HG03432 (cell line): Measurements from ENCODE around the gene OCRL.
A peak's percentile ranks its signal among the peaks of the same experiment; 100 is the strongest.

Experiments
- ATAC-seq: cut with Tn5 transposase; IDR thresholded peaks from one replicate; pipeline ENCODE4 v1.9.1; 2021; ENCODE audit warnings: mild to moderate bottlenecking, moderate library complexity; ENCODE audit not compliant: unreplicated experiment

Gene OCRL

GRCh38 chrX:129631849-129632248, 91.8 kb downstream of the OCRL start:
- ATAC-seq = no peak

GRCh38 chrX:129632443-129632842, 92.4 kb downstream of the OCRL start:
- ATAC-seq = no peak

GRCh38 chrX:129634541-129634940, 94.5 kb downstream of the OCRL start:
- no peak for ATAC-seq

- no peak for ATAC-seq
Observed at GRCh38 chrX:129636175-129636681, 96.2 kb downstream of the OCRL start.

GRCh38 chrX:129637217-129638109, 97.4 kb downstream of the OCRL start:
- peak; percentile 69 for ATAC-seq

GRCh38 chrX:129638917-129639316, 98.9 kb downstream of the OCRL start:
- ATAC-seq = no peak

- ATAC-seq = no peak
Observed at GRCh38 chrX:129640737-129641136, 100.7 kb downstream of the OCRL start.

- no peak for ATAC-seq
Observed at GRCh38 chrX:129641469-129641868, 101.4 kb downstream of the OCRL start.

GRCh38 chrX:129641941-129642340, 101.9 kb downstream of the OCRL start:
- ATAC-seq = no peak
